Tibial nerve (tissue), 4 donors: ENCODE data around the gene WDPCP. TPM values are rescaled to one million over a fixed set of nuclear protein-coding genes. Genes with fewer than 3 reads are reported as not detected.
"Not testable (repeated sequence)": the region's sequence is repeated elsewhere in the genome, so short reads cannot be mapped to it uniquely, and the experiment has no call there.

ENCODE experiments used
- DNase-seq, 2 donors: peaks; one replicate each; pipeline ENCODE4 v3.0.0-alpha.2; 2019; ENCODE audit warnings: low spot score in 2 of 2
- H3K27ac ChIP-seq, 4 donors: fragments of 200-600 bp; sonication (generic) in 3 of 4; one replicate each; pipeline ENCODE4 v1.5.1; 2017 to 2019; ENCODE audit warnings: mild to moderate bottlenecking in 1 of 4
- H3K27me3 ChIP-seq, 2 donors: fragments of 200-600 bp; sonication (generic) in 1 of 2; one replicate each; pipeline versions ENCODE4 v1.5.1 to v1.6.0; 2017 to 2019
- H3K36me3 ChIP-seq, 3 donors: fragments of 200-600 bp; sonication (generic); one replicate each; pipeline ENCODE4 v1.5.1; 2018 to 2019
- H3K4me1 ChIP-seq, 4 donors: fragments of 200-600 bp; sonication (generic) in 3 of 4; one replicate each; pipeline ENCODE4 v1.5.1; 2017 to 2019
- H3K4me3 ChIP-seq, 4 donors: fragments of 200-600 bp; sonication (generic) in 3 of 4; one replicate each; pipeline ENCODE4 v1.5.1; 2017 to 2019; ENCODE audit warnings: mild to moderate bottlenecking in 1 of 4, moderate library complexity in 1 of 4
- H3K9me3 ChIP-seq, 4 donors: fragments of 200-600 bp; sonication (generic) in 3 of 4; one replicate each; pipeline ENCODE4 v1.5.1; 2017 to 2019
- CTCF ChIP-seq, 5 experiments: fragments of 200-600 bp in 3 of 5; fragments of 450-650 bp in 2 of 5; sonication (generic) in 3 of 5; IDR thresholded peaks; one replicate each; pipeline ENCODE4 v1.5.1; 2016 to 2019; ENCODE audit warnings: antibody characterized with exemption in 5 of 5, mild to moderate bottlenecking in 3 of 5, moderate library complexity in 2 of 5
- EP300 ChIP-seq, 2 donors: sonication (generic); formaldehyde crosslinking; IDR thresholded peaks; one replicate each; pipeline ENCODE4 v1.6.1; 2017; ENCODE audit warnings: antibody characterized with exemption in 2 of 2, mild to moderate bottlenecking in 1 of 2
- POLR2A ChIP-seq, 2 donors: fragments of 450-650 bp; IDR thresholded peaks; one replicate each; pipeline ENCODE4 v1.6.1; 2017; ENCODE audit warnings: antibody characterized with exemption in 2 of 2, mild to moderate bottlenecking in 2 of 2, moderate library complexity in 2 of 2
- WGBS, 2 donors: methylation state at CpG; one replicate each; pipeline ENCODE4 v1.1.5; 2018; 5-methylcytosine and 5-hydroxymethylcytosine counted together
- total RNA-seq, 4 donors: library from RNA; depleted of rRNA; stranded (reverse); fragments of >200 nt; gene quantifications; one replicate each; pipeline ENCODE4 v1.1.0, GENCODE V29; 2016

WDPCP gene
- total RNA-seq, 4 donors from 2014 or later = 14.4 to 22.4 (median 20.4) TPM

GRCh38 chr2:63486861-63487290 lies 101.4 kb downstream of the WDPCP start:
- peaks cover 0 to 8% (median 0%) of the 10 kb centered on the region in 3 donors for H3K36me3 ChIP-seq
- DNase-seq = no peak
- TF ChIP-seq POLR2A (IDR thresholded peaks at IDR 0.05) = no peak
- no peak for TF ChIP-seq CTCF (IDR thresholded peaks at IDR 0.05)
- no peak for TF ChIP-seq EP300 (IDR thresholded peaks at IDR 0.05)
- H3K27ac ChIP-seq = no peak overlapping the region
- WGBS, 2 donors = 76 to 78% methylated on average over 2 of the region's 2 CpGs
- H3K4me3 ChIP-seq = no peak overlapping the region
- H3K4me1 ChIP-seq = no peaks in the 10 kb centered on the region
- H3K9me3 ChIP-seq = no peaks in the 10 kb centered on the region
- H3K27me3 ChIP-seq = no peaks in the 10 kb centered on the region

GRCh38 chr2:63484901-63485300 lies 103.4 kb downstream of the WDPCP start:
- Histone ChIP-seq H3K4me1 (no peaks in the 10 kb centered on the region), H3K4me3 (no peak overlapping the region), H3K27me3 (no peaks in the 10 kb centered on the region), H3K9me3 (no peaks in the 10 kb centered on the region), H3K27ac (no peak overlapping the region), H3K36me3 (peaks cover 0 to 21% (median 0%) of the 10 kb centered on the region in 3 donors)
- DNase-seq = no peak
- no peak for TF ChIP-seq POLR2A (IDR thresholded peaks at IDR 0.05)
- TF ChIP-seq CTCF (IDR thresholded peaks at IDR 0.05) = no peak
- TF ChIP-seq EP300 (IDR thresholded peaks at IDR 0.05) = no peak
- 76 to 77% methylated on average over 6 of the region's 6 CpGs for WGBS, 2 donors

GRCh38 chr2:63484481-63484880 lies 103.8 kb downstream of the WDPCP start:
- H3K9me3 ChIP-seq = no peaks in the 10 kb centered on the region
- H3K4me1 ChIP-seq = no peaks in the 10 kb centered on the region
- H3K27ac ChIP-seq = no peak overlapping the region
- no peak overlapping the region for H3K4me3 ChIP-seq
- WGBS, 2 donors = 64 to 71% methylated on average over 2 of the region's 2 CpGs
- no peak for DNase-seq
- peaks cover 0 to 22% (median 0%) of the 10 kb centered on the region in 3 donors for H3K36me3 ChIP-seq
- H3K27me3 ChIP-seq = no peaks in the 10 kb centered on the region
- no peak for TF ChIP-seq EP300 (IDR thresholded peaks at IDR 0.05)
- no peak for TF ChIP-seq POLR2A (IDR thresholded peaks at IDR 0.05)

GRCh38 chr2:63477686-63478085 lies 110.6 kb downstream of the WDPCP start:
- Histone ChIP-seq H3K27me3 (no peaks in the 10 kb centered on the region), H3K9me3 (no peaks in the 10 kb centered on the region), H3K4me1 (no peaks in the 10 kb centered on the region), H3K27ac (no peak overlapping the region), H3K36me3 (peaks cover 0 to 25% (median 0%) of the 10 kb centered on the region in 3 donors), H3K4me3 (no peak overlapping the region)
- WGBS, 2 donors = 89 to 97% methylated on average over 3 of the region's 3 CpGs
- TF ChIP-seq EP300 (IDR thresholded peaks at IDR 0.05) (no peak), CTCF (IDR thresholded peaks at IDR 0.05) (no peak)
- no peak for DNase-seq

- not testable (repeated sequence) for H3K4me1 ChIP-seq, H3K27me3 ChIP-seq, H3K4me3 ChIP-seq, DNase-seq, H3K27ac ChIP-seq
- Histone ChIP-seq H3K36me3 (peaks cover 0 to 44% (median 0%) of the 10 kb centered on the region in 3 donors), H3K9me3 (peaks cover 0 to 12% (median 0%) of the 10 kb centered on the region in 4 donors)
- WGBS, 2 donors = 94 to 96% methylated on average over 1 of the region's 1 CpG
Observed at GRCh38 chr2:63469313-63469712, 119.0 kb downstream of the WDPCP start.

GRCh38 chr2:63465633-63466032 lies 122.6 kb downstream of the WDPCP start:
- H3K36me3 ChIP-seq = peaks cover 0 to 62% (median 0%) of the 10 kb centered on the region in 3 donors

More at GRCh38 chr2:63465633-63466032, 122.6 kb downstream of the WDPCP start:
- no peak overlapping the region for H3K27ac ChIP-seq
- no peaks in the 10 kb centered on the region for H3K4me1 ChIP-seq
- peaks cover 0 to 22% (median 0%) of the 10 kb centered on the region in 4 donors for H3K9me3 ChIP-seq
- no peak overlapping the region for H3K4me3 ChIP-seq
- WGBS, 2 donors = 65 to 83% methylated on average over 1 of the region's 1 CpG
- no peak for DNase-seq
- no peak for TF ChIP-seq CTCF (IDR thresholded peaks at IDR 0.05)
- TF ChIP-seq POLR2A (IDR thresholded peaks at IDR 0.05) = no peak
- no peak for TF ChIP-seq EP300 (IDR thresholded peaks at IDR 0.05)
- H3K27me3 ChIP-seq = no peaks in the 10 kb centered on the region
